ENCODE results near the gene CFAP43. TPM values are rescaled to one million over a fixed set of nuclear protein-coding genes. Genes with fewer than 3 reads are reported as not detected.
A peak's percentile ranks its signal among the peaks of the same experiment; 100 is the strongest.

CFAP43 gene
- total and polyA plus RNA-seq, 2 experiments from 2014 or later, result 0.24 to 0.44 TPM

GRCh38 chr10:104146882-104147281 is 85.3 kb downstream of the CFAP43 start:
- H3K4me1 ChIP-seq (ENCODE audit: insufficient read depth), result peaks cover 13% of the 10 kb centered on the region
- no peaks in the 10 kb centered on the region for H3K9me2 ChIP-seq (ENCODE audit: insufficient read depth)
- ATAC-seq (peak; percentile 77), DNase-seq (ENCODE audit: low spot score) (peak; percentile 28)
- peaks cover 27% of the 10 kb centered on the region; the same call in 2 of the 3 replicates for H3K4me1 Mint-ChIP-seq
- no peak overlapping the region for H3K4me3 Mint-ChIP-seq
- H3F3A ChIP-seq (replicated peaks; ENCODE audit: low read depth), result no peaks in the 10 kb centered on the region
- H2AFZ ChIP-seq, result no peak overlapping the region
- H3K36me3 Mint-ChIP-seq (ENCODE audit: low read depth), result peaks cover under 1% of the 10 kb centered on the region; the same call in 2 of the 3 replicates
- no peaks in the 10 kb centered on the region for H4K20me1 ChIP-seq (replicated peaks; ENCODE audit: insufficient read depth)
- H3K27me3 Mint-ChIP-seq (ENCODE audit: insufficient read depth, low read depth, poor library complexity), result no peaks in the 10 kb centered on the region
- no peak overlapping the region for H3K27ac Mint-ChIP-seq
- no peak overlapping the region for H3K4me3 ChIP-seq
- no peaks in the 10 kb centered on the region for H3K79me2 ChIP-seq (replicated peaks; ENCODE audit: insufficient read depth)
- TF ChIP-seq REST (IDR thresholded peaks at IDR 0.05; ENCODE audit: unreplicated experiment), result no peak
- TF ChIP-seq STAT1 (IDR thresholded peaks at IDR 0.05; ENCODE audit: unreplicated experiment), result no peak
- no peak for TF ChIP-seq CTCF (conservative IDR thresholded peaks at IDR 0.05; ENCODE audit: low read depth in 2 of 2)
- no peak for TF ChIP-seq ZNF114 (CRISPR knock-in tag; IDR thresholded peaks at IDR 0.05)
- no peak for TF ChIP-seq NANOG (IDR thresholded peaks at IDR 0.05; ENCODE audit: borderline replicate concordance)
- no peak overlapping the region for H3K27ac ChIP-seq (ENCODE audit: low read depth)
- H3K36me3 ChIP-seq (ENCODE audit: insufficient read depth), result peaks cover 4% of the 10 kb centered on the region
- H3K27me3 ChIP-seq (ENCODE audit: insufficient read depth), result no peaks in the 10 kb centered on the region
- H3K9me3 Mint-ChIP-seq, result peaks cover 2% of the 10 kb centered on the region; the same call in 1 of the 3 replicates
- H3K4me2 ChIP-seq, result no peak overlapping the region

- no peaks in the 10 kb centered on the region for H3K9me3 Mint-ChIP-seq
- H3K4me3 Mint-ChIP-seq, result no peak overlapping the region
- Histone ChIP-seq H4K20me1 (replicated peaks; ENCODE audit: insufficient read depth) (no peaks in the 10 kb centered on the region), H3K4me1 (ENCODE audit: insufficient read depth) (peaks cover 13% of the 10 kb centered on the region), H3K27me3 (ENCODE audit: insufficient read depth) (no peaks in the 10 kb centered on the region), H3K36me3 (ENCODE audit: insufficient read depth) (no peaks in the 10 kb centered on the region), H3F3A (replicated peaks; ENCODE audit: low read depth) (no peaks in the 10 kb centered on the region), H3K4me3 (no peak overlapping the region), H3K27ac (ENCODE audit: low read depth) (no peak overlapping the region), H3K4me2 (no peak overlapping the region), H3K9me2 (ENCODE audit: insufficient read depth) (no peaks in the 10 kb centered on the region), H2AFZ (peak overlapping the region; percentile 4; the same call in 1 of the 2 replicates), H3K79me2 (replicated peaks; ENCODE audit: insufficient read depth) (no peaks in the 10 kb centered on the region)
- H3K27ac Mint-ChIP-seq, result no peak overlapping the region
- ATAC-seq (no peak), DNase-seq (ENCODE audit: low spot score) (no peak)
- no peaks in the 10 kb centered on the region for H3K27me3 Mint-ChIP-seq (ENCODE audit: insufficient read depth, low read depth, poor library complexity)
- no peaks in the 10 kb centered on the region for H3K36me3 Mint-ChIP-seq (ENCODE audit: low read depth)
- H3K4me1 Mint-ChIP-seq, result peaks cover 24% of the 10 kb centered on the region; the same call in 2 of the 3 replicates
- TF ChIP-seq POLR2AphosphoS5 (IDR thresholded peaks at IDR 0.05; ENCODE audit: low read depth) (no peak), REST (IDR thresholded peaks at IDR 0.05; ENCODE audit: unreplicated experiment) (no peak), ETS1 (IDR thresholded peaks at IDR 0.05) (no peak), EZH2phosphoT487 (IDR thresholded peaks at IDR 0.05; ENCODE audit: unreplicated experiment) (no peak), CREB1 (CRISPR knock-in tag; IDR thresholded peaks at IDR 0.05; ENCODE audit: low read depth) (no peak), CTCF (conservative IDR thresholded peaks at IDR 0.05; ENCODE audit: low read depth in 2 of 2) (no peak), EZH2 (IDR thresholded peaks at IDR 0.05; ENCODE audit: low read depth, unreplicated experiment) (no peak), JUNB (IDR thresholded peaks at IDR 0.05; ENCODE audit: unreplicated experiment) (no peak), ZNF331 (CRISPR knock-in tag; IDR thresholded peaks at IDR 0.05; ENCODE audit: low read depth) (no peak), ZNF114 (CRISPR knock-in tag; IDR thresholded peaks at IDR 0.05) (no peak)
Observed at GRCh38 chr10:104144931-104145330, 87.2 kb downstream of the CFAP43 start.

Measured in GM23338 (cell line).